GM19324 (cell line): ENCODE data around the gene KIAA0586.
"Not testable (repeated sequence)": the region's sequence is repeated elsewhere in the genome, so short reads cannot be mapped to it uniquely, and the experiment has no call there.

Source experiments
- ATAC-seq: cut with Tn5 transposase; IDR thresholded peaks from one replicate; pipeline ENCODE4 v1.9.1; 2021; ENCODE audit warnings: mild to moderate bottlenecking, moderate library complexity; ENCODE audit not compliant: unreplicated experiment, low FRiP score

KIAA0586 gene

GRCh38 chr14:58541633-58542022 lies 114.1 kb downstream of the KIAA0586 start:
- ATAC-seq, result no peak

GRCh38 chr14:58543253-58543652 lies 115.7 kb downstream of the KIAA0586 start:
- no peak for ATAC-seq

- no peak for ATAC-seq
Observed at GRCh38 chr14:58547649-58548048, 120.1 kb downstream of the KIAA0586 start.

GRCh38 chr14:58549105-58549757 lies 121.7 kb downstream of the KIAA0586 start:
- ATAC-seq, result no peak

GRCh38 chr14:58553959-58554358 lies 126.4 kb downstream of the KIAA0586 start:
- no peak for ATAC-seq

GRCh38 chr14:58555647-58556046 lies 128.1 kb downstream of the KIAA0586 start:
- ATAC-seq, result no peak

- ATAC-seq, result no peak
Observed at GRCh38 chr14:58557242-58557641, 129.7 kb downstream of the KIAA0586 start.

GRCh38 chr14:58560208-58560607 lies 132.7 kb downstream of the KIAA0586 start:
- ATAC-seq, result no peak

GRCh38 chr14:58562141-58562540 lies 134.6 kb downstream of the KIAA0586 start:
- no peak for ATAC-seq

- no peak for ATAC-seq
Observed at GRCh38 chr14:58563978-58564377, 136.5 kb downstream of the KIAA0586 start.

- ATAC-seq, result no peak
Observed at GRCh38 chr14:58565832-58566231, 138.3 kb downstream of the KIAA0586 start.

GRCh38 chr14:58566979-58567378 lies 139.5 kb downstream of the KIAA0586 start:
- no peak for ATAC-seq

GRCh38 chr14:58568322-58568721 lies 140.8 kb downstream of the KIAA0586 start:
- no peak for ATAC-seq

- no peak for ATAC-seq
Observed at GRCh38 chr14:58571256-58571655, 143.7 kb downstream of the KIAA0586 start.

GRCh38 chr14:58571769-58572472 lies 144.4 kb downstream of the KIAA0586 start:
- ATAC-seq, result no peak

GRCh38 chr14:58572473-58572853 lies 144.9 kb downstream of the KIAA0586 start:
- ATAC-seq, result no peak

- ATAC-seq, result no peak
Observed at GRCh38 chr14:58572863-58573262, 145.3 kb downstream of the KIAA0586 start.

- ATAC-seq, result no peak
Observed at GRCh38 chr14:58574623-58575022, 147.1 kb downstream of the KIAA0586 start.

GRCh38 chr14:58575956-58576355 lies 148.4 kb downstream of the KIAA0586 start:
- ATAC-seq, result no peak

GRCh38 chr14:58580035-58580434 lies 152.5 kb downstream of the KIAA0586 start:
- ATAC-seq, result not testable (repeated sequence)

GRCh38 chr14:58581389-58581788 lies 153.9 kb downstream of the KIAA0586 start:
- not testable (repeated sequence) for ATAC-seq

GRCh38 chr14:58584383-58584782 lies 156.9 kb downstream of the KIAA0586 start:
- no peak for ATAC-seq
